H1 (cell line): ENCODE measurements around the gene ZBTB16. TPM values are rescaled to one million over a fixed set of nuclear protein-coding genes. Genes with fewer than 3 reads are reported as not detected.

ENCODE experiments used
- CBX8 ChIP-seq: fragments of 300-800, 300-1000 bp; sonication (generic); IDR thresholded peaks from 2 replicates; pipeline ENCODE4 v1.7.1; 2016; ENCODE audit warnings: low read depth, low read length, borderline replicate concordance
- PHF8 ChIP-seq: fragments of 200-600 bp; sonication (generic); conservative IDR thresholded peaks from 2 replicates; pipeline ENCODE4 v1.7.1; 2012; ENCODE audit warnings: low read depth, mild to moderate bottlenecking, inconsistent platforms, low read length, moderate library complexity
- POLR2A ChIP-seq, 2 experiments: IDR thresholded peaks; 1 replicate in 1 of 2; 2 replicates in 1 of 2; pipeline ENCODE4 v1.6.1; 2011; ENCODE audit warnings: low read depth in 2 of 2, low read length in 2 of 2, mild to moderate bottlenecking in 2 of 2; ENCODE audit errors: control extremely low read depth in 1 of 2
- RBBP5 ChIP-seq: IDR thresholded peaks from 2 replicates; pipeline ENCODE4 v1.7.1; 2012; ENCODE audit warnings: low read depth, mild to moderate bottlenecking, inconsistent platforms, low read length, moderate library complexity, borderline replicate concordance
- RFX5 ChIP-seq: IDR thresholded peaks from 2 replicates; pipeline ENCODE4 v1.6.1; 2011; ENCODE audit warnings: low read depth, low read length, improper control_type of control experiment, borderline replicate concordance
- SIRT6 ChIP-seq: IDR thresholded peaks from one replicate; pipeline ENCODE4 v1.7.1; 2012; ENCODE audit warnings: low read length, inconsistent platforms
- SP4 ChIP-seq: IDR thresholded peaks from 2 replicates; pipeline ENCODE4 v1.6.1; 2012; ENCODE audit warnings: low read length, inconsistent platforms
- polyA plus RNA-seq, 7 experiments: library from polyadenylated mRNA; depleted of rRNA in 3 of 7; stranded (reverse) in 5 of 7; unstranded in 2 of 7; fragments of >200 nt in 5 of 7; fragments of 200-250 nt in 2 of 7; gene quantifications; 1 replicate in 5 of 7; 2 replicates in 1 of 7; 4 replicates in 1 of 7; pipeline versions ENCODE4 v1.2.1 to v1.2.3, GENCODE V29; 2011 to 2013; ENCODE audit warnings: missing spikeins in 2 of 7, mixed read lengths in 2 of 7
- total RNA-seq: library from RNA; stranded (reverse); fragmentation: NEBNext Ultra II Directional; extraction: Animal tissue kit (Norgen Biotek cat#: 25700); gene quantifications from 2 replicates; pipeline ENCODE4 v1.2.1, GENCODE V29; 2021

Gene ZBTB16
- total and polyA plus RNA-seq, 2 of the 8 experiments (the other 6 are each of a cell fraction or from before 2014, with no cell fraction given), result 0.12 to 0.61 TPM

DNA sequence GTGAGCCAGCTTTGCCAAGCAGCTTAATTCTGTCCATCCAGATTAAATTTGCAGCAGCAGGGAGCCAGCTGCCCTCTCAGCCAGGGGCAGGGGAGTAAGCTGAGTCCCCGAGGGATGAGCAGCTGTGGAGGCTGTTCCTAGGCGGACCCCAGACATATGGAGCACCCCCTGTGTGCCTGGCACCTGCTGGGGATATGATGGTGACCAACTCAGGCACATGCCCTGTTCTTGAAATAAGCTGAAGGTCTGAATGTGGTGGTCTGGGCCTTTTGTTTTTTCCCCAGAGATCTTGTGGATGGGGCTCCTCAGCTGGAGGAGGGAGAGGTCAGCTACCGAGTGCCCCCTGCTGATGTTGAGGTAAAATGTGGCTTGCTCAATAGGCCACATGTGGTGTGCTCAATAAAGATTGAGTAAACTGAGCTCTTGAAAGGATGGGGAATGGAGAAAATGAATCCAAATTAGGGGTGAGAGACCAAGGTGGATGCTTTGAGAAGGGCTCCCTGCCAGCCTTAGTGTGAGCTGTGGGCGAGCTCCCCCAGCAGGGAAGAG, 133.4 kb downstream of the ZBTB16 start (continued):
- TF ChIP-seq POLR2A (IDR thresholded peaks at IDR 0.05; ENCODE audit: control extremely low read depth in 1 of 2, low read depth in 2 of 2, low read length in 2 of 2), result no peak
- TF ChIP-seq PHF8, result no peak
- TF ChIP-seq RBBP5, result no peak
- no peak for TF ChIP-seq SIRT6
- no peak for TF ChIP-seq SP4
- no peak for TF ChIP-seq CBX8
- TF ChIP-seq RFX5, result no peak
